Retinal pigment epithelial cell (primary cell): ENCODE measurements around the gene ZNF565.
"Not testable (repeated sequence)": the region's sequence is repeated elsewhere in the genome, so short reads cannot be mapped to it uniquely, and the experiment has no call there.

Experiments
- DNase-seq: peaks from one replicate; pipeline ENCODE4 v3.0.0-alpha.2; 2010; ENCODE audit warnings: low read depth
- H3K4me3 ChIP-seq: 2 replicates; pipeline ENCODE4 v1.5.1; 2011; ENCODE audit warnings: mild to moderate bottlenecking, low read length, control low read depth, moderate library complexity
- TF ChIP-seq, protein P1 (sequence below): conservative IDR thresholded peaks from 2 replicates; pipeline ENCODE4 v1.5.1; 2011; ENCODE audit warnings: low read depth, low read length, control low read depth, inconsistent platforms

The ZNF565 gene

DNA sequence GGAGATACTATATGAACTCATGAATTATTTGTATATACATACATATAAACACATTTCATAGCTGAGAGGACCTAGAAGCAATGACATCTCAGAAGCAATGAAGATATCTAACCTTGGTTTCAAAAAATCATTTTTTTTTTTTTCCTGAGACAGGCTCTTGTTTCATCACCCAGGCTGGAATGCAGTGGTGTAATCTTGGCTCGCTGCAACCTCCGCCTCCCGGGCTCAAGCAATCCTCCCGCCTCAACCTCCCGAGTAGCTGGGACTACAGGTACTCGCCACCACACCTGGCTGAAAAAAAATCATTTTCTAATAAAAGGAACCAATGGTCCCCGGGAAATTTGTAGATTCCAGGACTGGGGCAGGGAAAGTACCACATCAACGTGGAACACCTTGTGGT, 4.0 kb downstream of the ZNF565 start:
- no peak overlapping the region for H3K4me3 ChIP-seq
- TF ChIP-seq, protein P1, sequence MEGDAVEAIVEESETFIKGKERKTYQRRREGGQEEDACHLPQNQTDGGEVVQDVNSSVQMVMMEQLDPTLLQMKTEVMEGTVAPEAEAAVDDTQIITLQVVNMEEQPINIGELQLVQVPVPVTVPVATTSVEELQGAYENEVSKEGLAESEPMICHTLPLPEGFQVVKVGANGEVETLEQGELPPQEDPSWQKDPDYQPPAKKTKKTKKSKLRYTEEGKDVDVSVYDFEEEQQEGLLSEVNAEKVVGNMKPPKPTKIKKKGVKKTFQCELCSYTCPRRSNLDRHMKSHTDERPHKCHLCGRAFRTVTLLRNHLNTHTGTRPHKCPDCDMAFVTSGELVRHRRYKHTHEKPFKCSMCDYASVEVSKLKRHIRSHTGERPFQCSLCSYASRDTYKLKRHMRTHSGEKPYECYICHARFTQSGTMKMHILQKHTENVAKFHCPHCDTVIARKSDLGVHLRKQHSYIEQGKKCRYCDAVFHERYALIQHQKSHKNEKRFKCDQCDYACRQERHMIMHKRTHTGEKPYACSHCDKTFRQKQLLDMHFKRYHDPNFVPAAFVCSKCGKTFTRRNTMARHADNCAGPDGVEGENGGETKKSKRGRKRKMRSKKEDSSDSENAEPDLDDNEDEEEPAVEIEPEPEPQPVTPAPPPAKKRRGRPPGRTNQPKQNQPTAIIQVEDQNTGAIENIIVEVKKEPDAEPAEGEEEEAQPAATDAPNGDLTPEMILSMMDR, result no peak
- no peak for DNase-seq

DNA sequence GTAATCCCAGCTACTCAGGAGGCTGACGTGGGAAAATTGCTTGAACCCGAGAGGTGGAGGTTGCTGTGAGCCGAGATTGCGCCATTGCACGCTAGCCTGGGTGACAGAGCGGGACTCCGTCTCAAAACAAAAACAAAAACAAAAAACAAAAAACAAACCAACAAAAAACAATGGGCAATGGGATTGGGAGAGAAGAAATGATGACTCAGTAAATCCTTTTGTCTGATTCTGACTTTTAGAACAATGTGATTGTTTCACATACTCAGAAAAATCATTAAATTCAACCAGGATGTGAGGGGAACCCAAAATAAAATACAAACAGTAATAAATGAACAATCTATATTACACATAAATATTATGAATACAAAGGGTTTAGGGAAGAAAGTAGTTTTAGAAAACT, 5.1 kb downstream of the ZNF565 start:
- no peak overlapping the region for H3K4me3 ChIP-seq
- DNase-seq, result no peak
- TF ChIP-seq, protein P1, result no peak

DNA sequence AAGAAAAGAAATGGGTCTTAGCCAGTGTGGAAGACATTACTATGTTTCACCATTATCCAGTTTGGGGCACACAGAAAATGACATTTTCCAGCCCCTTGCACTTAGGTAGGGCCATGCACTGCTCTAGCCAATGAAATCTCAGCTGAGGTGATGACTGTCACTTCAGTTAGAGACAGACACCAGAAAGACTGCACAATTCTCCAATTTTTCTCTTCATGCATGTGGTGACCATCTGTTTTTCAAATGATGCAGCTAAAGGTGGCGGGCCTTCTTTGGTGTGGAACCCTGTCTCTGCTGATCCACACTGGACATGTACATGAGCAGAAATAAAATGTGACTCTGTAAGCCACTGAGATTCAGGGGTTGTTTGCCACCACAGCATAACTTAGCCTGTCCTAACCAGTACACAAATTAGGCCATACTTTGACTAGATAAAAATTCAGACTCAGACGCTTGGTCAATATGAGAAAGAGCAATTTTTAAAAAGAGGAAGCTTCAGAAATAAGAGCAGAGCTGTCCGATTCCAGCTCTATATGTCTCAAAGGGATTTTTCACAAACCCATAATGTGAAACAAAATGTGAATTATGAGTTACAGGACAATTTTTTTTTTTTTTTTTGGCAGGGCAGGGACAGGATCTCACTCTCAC, 6.7 kb downstream of the ZNF565 start:
- H3K4me3 ChIP-seq, result no peak overlapping the region
- DNase-seq, result no peak
- TF ChIP-seq, protein P1, result no peak

DNA sequence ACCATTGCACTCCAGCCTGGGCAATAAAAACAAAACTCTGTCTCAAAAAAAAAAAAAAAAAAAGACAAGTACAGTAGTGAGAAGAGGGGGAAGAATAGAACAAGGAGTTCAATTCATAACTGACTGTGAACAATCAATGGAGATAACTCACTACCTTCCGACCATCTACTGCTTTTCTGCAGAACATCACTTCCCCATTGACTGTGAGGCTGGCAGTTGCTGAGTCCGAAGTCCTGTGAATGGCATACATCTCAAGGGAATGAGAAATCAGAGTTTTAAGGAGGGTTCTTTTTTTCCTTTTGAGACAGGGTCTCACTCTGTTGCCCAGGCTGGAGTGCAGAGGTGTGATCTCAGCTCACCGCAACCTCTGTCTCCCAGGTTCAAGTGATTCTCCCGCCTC, 11.2 kb downstream of the ZNF565 start:
- H3K4me3 ChIP-seq, result no peak overlapping the region
- TF ChIP-seq, protein P1, result no peak
- DNase-seq, result no peak

DNA sequence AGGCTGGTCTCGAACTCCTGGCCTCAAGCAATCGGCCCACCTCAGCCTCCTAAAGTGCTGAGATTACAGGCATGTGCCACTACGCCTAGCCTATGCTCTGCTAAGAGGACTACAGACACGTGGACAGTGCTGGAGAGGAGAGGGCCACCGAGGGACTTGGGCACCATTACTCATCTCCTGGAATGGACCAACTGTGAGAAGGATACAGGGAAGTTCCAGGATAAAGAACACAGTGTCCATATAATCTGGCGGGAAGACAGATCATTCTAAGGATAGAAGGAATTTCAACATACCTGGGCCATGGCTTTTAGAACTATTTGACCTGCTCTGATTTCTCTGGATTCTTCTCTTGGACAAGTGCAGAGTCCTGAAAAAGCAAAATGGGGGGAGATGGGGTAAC, 12.8 kb downstream of the ZNF565 start:
- no peak for DNase-seq
- H3K4me3 ChIP-seq, result no peak overlapping the region
- TF ChIP-seq, protein P1, result no peak

DNA sequence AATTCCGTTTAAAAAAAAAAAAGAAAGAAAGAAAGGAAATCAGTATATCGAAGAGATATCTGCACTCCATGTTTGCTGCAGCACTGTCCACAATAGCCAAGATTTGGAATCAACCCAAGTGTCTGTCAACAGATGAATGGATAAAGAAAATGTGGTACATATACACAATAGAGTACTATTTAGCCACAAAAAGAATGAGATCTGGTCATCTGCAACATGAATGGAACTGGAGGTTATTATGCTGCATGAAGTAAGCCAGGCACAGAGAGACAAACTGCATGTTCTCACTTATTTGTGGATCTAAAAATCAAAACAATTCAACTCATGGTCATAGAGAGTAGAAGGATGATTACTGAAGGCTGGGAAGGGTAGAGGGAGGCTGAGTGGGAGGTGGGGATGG, 16.3 kb downstream of the ZNF565 start:
- DNase-seq, result no peak
- TF ChIP-seq, protein P1, result no peak
- H3K4me3 ChIP-seq, result no peak overlapping the region

DNA sequence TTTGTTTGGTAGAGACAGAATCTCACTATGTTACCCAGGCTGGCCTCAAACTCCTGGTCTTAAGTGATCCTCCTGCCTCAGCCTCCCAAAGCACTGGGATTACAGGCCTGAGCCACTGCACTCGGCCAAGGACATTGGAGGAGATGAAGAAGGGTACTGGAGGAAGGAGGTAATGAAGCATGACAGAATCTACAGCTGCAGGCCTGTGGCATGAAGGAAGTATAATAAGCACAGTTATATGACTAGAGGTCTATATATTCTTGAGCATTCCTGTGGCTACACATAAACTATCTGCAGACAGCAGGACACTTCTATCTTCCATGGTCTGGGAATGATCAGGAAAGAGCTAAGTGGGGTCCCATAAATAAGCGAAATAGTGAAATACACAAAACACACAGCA, 18.2 kb downstream of the ZNF565 start:
- DNase-seq, result no peak
- no peak overlapping the region for H3K4me3 ChIP-seq
- TF ChIP-seq, protein P1, result no peak

DNA sequence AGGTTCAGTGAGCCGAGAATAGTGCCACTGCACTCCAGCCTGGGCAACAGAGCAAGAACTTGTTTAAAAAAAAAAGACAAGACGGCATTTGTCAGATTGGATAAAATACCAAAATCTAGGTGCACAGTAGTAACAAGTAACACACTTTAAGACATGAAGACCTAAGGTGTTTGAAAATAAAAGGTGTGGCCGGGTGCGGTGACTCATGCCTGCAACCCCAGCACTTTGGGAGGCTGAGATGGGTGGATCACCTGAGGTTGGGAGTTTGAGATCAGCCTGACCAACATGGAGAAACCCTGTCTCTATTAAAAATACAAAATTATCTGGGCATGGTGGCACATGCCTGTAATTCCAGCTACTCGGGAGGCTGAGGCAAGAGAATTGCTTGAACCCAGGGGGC, 27.7 kb downstream of the ZNF565 start:
- H3K4me3 ChIP-seq, DNase-seq: not testable (repeated sequence)
